H1 (cell line): Measurements from ENCODE around the gene ASPRV1. TPM values are rescaled to one million over a fixed set of nuclear protein-coding genes. Genes with fewer than 3 reads are reported as not detected.

ENCODE experiments used
- CBX5 ChIP-seq: fragments of 300-800, 300-1000 bp; sonication (generic); IDR thresholded peaks from 2 replicates; pipeline ENCODE4 v1.7.1; 2016; ENCODE audit warnings: antibody characterized with exemption, low read length, low read depth
- CHD7 ChIP-seq: fragments of 300-600 bp; sonication (generic); IDR thresholded peaks from 2 replicates; pipeline ENCODE4 v1.7.1; 2012; ENCODE audit warnings: low read length, moderate library complexity, mild to moderate bottlenecking, inconsistent platforms; ENCODE audit not compliant: insufficient replicate concordance
- EGR1 ChIP-seq: IDR thresholded peaks from 2 replicates; pipeline ENCODE4 v1.6.1; 2011; ENCODE audit warnings: low read depth, low read length, borderline replicate concordance
- NANOG ChIP-seq: IDR thresholded peaks from 2 replicates; pipeline ENCODE4 v1.6.1; 2011; ENCODE audit warnings: low read length, low read depth, mild to moderate bottlenecking, inconsistent platforms; ENCODE audit not compliant: insufficient read depth, poor library complexity, severe bottlenecking
- POLR2AphosphoS5 ChIP-seq: IDR thresholded peaks from 2 replicates; pipeline ENCODE4 v1.6.1; 2011; ENCODE audit warnings: low read depth, low read length
- RFX5 ChIP-seq: IDR thresholded peaks from 2 replicates; pipeline ENCODE4 v1.6.1; 2011; ENCODE audit warnings: low read depth, low read length, improper control_type of control experiment, borderline replicate concordance
- polyA plus RNA-seq, 7 experiments: library from polyadenylated mRNA; depleted of rRNA in 3 of 7; stranded (reverse) in 5 of 7; unstranded in 2 of 7; fragments of >200 nt in 5 of 7; fragments of 200-250 nt in 2 of 7; gene quantifications; 1 replicate in 5 of 7; 2 replicates in 1 of 7; 4 replicates in 1 of 7; pipeline versions ENCODE4 v1.2.1 to v1.2.3, GENCODE V29; 2011 to 2013; ENCODE audit warnings: missing spikeins in 2 of 7, mixed read lengths in 2 of 7
- total RNA-seq: library from RNA; stranded (reverse); fragmentation: NEBNext Ultra II Directional; extraction: Animal tissue kit (Norgen Biotek cat#: 25700); gene quantifications from 2 replicates; pipeline ENCODE4 v1.2.1, GENCODE V29; 2021
- TF ChIP-seq, protein P1 (sequence below), 3 experiments: IDR thresholded peaks; 1 replicate in 2 of 3; 2 replicates in 1 of 3; pipeline versions ENCODE4 v1.5.1 to v1.6.1; 2011; ENCODE audit warnings: low read length in 3 of 3, mild to moderate bottlenecking in 3 of 3, inconsistent platforms in 2 of 3, low read depth in 1 of 3, moderate library complexity in 1 of 3; ENCODE audit not compliant: insufficient read depth in 1 of 3; ENCODE audit errors: control extremely low read depth in 1 of 3

Gene ASPRV1
- total and polyA plus RNA-seq, 2 of the 8 experiments (the other 6 are each of a cell fraction or from before 2014, with no cell fraction given) = 0.59 to 0.95 TPM

- TF ChIP-seq EGR1 (no peak), CBX5 (no peak), RFX5 (no peak), POLR2AphosphoS5 (no peak), CHD7 (no peak), NANOG (no peak)
- TF ChIP-seq, protein P1, sequence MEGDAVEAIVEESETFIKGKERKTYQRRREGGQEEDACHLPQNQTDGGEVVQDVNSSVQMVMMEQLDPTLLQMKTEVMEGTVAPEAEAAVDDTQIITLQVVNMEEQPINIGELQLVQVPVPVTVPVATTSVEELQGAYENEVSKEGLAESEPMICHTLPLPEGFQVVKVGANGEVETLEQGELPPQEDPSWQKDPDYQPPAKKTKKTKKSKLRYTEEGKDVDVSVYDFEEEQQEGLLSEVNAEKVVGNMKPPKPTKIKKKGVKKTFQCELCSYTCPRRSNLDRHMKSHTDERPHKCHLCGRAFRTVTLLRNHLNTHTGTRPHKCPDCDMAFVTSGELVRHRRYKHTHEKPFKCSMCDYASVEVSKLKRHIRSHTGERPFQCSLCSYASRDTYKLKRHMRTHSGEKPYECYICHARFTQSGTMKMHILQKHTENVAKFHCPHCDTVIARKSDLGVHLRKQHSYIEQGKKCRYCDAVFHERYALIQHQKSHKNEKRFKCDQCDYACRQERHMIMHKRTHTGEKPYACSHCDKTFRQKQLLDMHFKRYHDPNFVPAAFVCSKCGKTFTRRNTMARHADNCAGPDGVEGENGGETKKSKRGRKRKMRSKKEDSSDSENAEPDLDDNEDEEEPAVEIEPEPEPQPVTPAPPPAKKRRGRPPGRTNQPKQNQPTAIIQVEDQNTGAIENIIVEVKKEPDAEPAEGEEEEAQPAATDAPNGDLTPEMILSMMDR (IDR thresholded peaks at IDR 0.05; ENCODE audit: control extremely low read depth in 1 of 3, insufficient read depth in 1 of 3, low read depth in 1 of 3, low read length in 3 of 3) = no peak
Measured at GRCh38 chr2:69979902-69980807, 18.7 kb upstream of the ASPRV1 start (continued).
